ENCODE measurements around the gene GNG7.
"Not testable (repeated sequence)": the region's sequence is repeated elsewhere in the genome, so short reads cannot be mapped to it uniquely, and the experiment has no call there.

GNG7 gene

DNA sequence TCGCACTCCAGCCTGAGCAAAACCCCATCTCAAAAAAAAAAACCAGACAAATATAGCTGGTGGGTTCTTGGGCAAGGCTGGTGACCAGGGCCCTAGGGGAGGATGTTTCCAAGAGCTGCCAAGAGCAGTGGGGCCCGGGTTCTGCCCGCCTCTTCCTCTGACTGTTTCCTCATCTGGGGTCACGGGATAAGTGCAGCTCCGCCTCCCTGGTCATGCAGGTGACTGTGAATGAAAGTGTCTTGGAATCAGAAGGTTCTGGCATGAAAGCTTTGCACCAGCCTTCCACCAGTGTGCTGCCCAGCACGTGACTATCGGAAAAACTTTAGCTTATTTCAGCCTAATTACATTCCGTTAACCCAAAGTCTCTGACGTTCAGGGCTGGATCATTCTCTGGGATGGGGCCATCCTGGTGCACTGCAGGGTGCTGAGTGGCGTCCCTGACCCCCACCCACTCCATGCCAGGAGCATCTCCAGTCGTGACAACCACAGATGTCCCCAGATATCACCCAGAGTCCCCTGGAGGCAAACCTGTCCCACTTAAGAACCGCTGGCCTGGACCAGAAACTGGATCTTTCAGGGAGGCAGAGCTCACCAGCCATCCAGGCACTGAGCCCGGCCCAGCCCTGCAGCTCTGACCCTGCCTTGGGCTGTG, 85.6 kb downstream of the GNG7 start:
- no peak for DNase-seq

DNA sequence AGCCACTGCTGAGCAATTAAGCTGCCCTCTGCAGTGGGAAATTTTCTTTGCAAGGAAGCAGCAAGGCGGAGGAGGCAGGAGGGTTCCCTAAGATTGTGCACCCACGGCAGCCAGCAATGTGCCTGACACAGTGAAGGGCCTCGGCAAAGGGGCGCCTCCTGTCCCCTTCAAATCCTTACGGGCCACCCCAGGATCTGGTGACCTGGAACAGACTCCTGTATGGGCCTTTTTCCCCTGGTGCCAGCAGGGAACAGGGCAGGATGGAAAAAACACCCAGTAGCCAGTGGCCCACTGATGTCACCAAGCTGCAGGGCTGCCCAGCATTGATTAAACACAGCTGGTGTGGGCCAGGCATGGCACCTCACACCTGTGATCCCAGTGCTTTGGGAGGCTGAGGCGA, 86.7 kb downstream of the GNG7 start:
- DNase-seq = no peak

DNA sequence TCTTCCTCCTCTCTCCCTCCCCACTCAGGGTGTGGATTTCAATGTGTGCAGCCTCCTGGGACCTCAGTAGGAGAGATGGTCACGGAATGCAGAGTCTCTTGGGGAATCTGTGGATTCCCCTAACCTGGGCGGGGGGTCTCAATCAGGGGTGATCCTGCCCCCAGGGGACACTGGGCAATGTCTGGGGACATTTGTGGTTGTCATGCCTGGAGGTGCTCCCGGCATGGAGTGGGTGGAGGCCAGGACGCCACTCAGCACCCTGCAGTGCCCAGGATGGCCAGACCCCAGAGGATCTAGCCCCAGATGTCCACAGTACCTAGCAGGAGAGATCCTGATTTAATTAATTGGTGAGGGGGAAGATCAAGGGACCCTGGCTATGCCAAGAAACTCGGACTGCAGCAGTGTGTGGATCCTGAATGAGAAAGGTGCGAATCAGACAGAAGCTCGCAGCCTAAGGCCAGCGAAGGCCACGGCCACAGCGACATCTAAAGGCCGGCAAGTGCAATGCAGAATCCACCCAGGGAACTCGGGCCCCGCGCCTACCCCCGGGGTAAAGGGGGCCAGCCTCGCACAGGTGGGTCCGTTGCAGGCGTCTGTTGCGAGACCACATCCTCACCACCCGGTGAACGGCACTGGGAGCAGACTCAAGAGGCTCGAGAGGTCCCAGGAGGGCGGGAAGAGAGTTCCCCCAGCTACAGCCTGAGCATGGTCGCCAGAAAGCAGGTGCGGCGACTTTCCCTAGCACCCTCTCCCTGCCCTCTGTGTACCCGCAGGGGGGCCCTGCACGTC, 88.8 kb downstream of the GNG7 start:
- peak; percentile 33 for DNase-seq

DNA sequence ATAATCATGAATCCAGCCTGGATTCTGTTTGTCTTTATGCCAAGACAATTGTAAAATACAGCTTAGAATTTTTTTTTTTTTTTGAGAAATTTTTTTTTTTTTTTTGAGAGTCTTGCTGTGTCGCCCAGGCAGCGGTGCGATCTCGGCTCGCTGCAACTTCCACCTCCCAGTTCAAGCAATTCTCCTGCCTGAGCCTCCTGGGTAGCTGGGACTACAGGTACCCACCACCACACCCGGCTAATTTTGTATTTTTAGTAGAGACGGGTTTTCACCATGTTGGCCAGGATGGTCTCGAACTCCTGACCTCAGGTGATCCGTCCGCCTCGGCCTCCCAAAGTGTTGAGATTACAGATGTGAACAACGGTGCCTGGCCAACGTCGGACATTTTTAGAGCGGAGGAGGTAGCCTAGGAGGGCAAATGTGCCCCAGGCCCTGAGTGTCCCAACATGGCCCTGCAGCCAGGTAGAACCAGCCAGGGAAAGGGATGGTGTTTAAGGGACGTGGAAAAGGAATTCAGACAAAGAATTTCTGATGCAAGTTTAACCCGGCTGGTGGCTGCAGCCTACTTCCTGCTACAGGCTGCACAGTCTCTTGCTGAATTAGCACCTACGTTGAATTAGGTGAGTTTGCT, 89.8 kb downstream of the GNG7 start:
- DNase-seq = no peak

DNA sequence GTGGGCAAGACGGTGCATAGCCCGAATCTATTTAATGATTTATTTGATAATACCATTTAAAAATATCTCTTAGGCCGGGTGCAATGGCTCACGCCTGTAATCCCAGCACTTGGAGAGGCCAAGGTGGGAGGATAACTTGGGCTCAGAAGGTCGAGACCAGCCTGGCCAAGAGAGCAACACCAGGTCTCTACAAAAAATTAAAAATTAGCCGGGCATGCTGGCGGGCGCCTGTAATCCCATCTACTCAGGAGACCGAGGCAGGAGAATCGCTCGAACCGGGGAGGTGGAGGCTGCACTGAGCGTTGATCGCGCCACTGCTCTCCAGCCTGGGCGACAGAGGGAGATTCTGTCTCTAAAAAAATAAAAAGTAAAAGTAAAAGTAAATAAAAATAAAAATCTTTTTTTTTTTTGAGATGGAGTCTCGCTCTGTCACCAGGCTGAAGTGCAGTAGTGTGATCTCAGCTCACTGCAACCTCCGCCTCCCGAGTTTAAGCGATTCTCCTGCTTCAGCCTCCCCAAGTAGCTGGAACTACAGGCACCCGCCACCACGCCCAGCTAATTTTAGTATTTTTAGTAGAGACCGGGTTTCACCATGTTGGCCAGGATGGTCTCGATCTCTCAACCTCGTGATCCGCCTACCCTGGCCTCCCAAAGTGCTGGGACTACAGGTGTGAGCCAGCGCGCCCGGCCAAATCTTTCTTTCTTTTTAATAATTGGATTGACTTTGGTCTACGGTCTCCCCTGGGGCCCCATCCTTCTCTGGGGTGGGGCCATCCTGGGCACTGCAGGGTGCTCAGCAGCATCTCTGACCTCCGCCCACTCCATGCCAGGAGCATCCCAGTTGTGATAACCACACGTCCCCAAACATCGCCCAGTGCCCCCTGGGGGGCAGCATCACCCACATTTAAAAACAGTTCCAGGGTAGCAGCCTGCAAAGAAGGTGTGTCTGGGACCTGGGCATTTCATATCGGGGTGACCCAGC, 90.7 kb downstream of the GNG7 start:
- DNase-seq = no peak

DNA sequence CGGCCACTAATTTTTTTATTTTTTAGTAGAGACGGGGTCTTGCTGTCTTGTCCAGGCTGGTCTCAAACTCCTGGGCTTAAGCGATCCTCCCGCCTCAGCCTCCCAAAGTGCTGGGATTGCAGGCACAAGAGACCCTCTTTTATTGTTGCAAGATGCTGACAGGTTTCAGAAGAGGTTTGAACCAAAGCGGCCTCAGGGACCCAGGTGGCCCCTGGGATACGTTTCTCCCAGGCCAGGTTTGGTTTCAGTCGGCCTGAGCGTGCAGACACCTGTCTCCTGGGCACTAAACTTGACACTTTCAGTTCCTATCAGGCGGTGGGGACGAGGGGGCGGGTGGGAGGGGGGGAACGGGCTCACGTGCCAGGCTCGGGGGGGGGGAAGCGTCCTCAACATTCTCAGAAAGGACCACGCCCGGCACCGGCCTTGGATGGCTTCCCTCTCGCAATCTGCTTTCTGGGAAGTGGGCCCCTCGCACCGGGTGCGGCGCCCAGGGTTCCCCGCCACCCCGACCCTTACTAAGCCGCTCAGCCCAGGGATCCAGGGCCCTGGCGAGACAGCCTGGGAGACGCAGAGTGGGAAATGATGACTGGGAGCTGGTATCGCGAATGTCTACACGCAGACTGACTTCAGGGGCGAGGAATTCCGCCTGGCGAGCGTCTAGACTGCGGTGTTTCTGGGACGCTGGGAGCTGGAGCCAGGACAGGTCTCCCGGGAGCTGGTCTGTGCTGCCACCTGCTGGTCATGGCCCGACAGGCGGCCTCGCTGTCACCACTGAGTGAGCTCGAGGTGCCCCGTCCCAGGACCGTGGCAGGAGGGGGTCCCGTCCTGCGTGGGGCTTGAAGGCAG, 91.6 kb downstream of the GNG7 start:
- DNase-seq = peak; percentile 81

DNA sequence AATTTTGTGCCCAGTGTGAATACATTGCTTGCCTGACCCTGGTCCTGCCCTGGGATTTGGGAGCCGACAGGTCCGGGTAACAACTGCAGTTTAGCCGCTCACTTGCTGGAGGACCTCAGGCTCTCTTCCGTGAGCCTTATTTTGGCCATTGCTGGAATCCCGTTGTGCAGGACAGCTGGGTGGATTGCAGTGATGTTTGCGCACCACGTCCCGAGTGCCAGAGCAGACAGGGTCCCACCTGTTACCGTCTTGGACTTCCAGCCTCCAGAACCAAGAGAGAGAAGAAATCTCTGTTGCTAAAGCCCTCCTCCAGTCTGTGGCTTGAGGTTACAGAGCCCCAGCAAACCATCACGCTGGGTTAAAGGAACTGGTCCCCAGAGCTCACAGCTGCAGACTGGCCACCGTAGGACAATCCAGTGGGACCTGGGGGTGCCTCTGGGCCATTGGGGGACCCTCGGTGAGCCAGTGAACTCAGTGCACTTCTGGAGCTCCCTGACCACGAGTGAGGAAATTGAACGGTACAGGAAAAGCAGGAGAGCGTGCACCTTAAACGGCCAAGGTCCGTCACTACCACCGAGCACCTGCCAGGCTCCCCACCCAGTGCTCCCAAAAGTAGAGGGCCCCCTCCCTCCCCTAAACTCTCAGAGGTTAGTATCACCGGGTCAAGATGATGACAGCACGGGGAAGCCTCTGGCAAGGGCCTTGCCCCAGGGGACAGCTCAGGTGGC, 92.9 kb downstream of the GNG7 start:
- DNase-seq = no peak

DNA sequence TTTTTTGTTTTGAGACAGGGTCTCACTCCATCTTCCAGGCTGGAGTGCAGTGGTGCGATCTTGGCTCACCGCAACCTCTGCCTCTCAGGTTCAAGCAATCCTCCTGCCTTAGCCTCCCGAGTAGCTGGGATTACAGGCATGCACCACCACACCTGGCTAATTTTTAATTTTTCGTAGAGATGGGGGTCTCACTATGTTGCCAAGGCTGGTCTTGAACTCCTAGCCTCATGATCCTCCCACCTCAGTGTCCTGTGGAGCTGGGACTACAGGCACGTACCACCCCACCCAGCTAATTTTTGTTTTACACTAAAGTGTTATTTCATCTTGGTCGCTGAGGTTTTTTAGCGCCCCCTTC, 93.5 kb downstream of the GNG7 start:
- DNase-seq = not testable (repeated sequence)

DNA sequence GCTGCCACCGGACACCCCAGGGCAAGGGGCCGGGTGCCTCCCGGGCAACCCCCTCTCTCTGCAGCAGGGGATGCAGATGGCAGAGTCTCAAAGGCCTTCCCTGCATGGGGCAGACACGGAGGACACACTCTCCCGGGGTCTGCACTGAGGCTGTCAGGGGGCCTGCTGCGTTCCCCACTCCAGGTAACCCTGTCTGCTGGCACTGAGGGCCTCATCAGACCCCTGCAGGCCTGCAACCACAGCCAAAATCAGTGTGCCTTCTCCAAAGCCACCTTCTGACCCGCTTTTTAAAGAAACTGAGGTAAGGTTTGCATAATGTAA, 93.9 kb downstream of the GNG7 start:
- DNase-seq = no peak

DNA sequence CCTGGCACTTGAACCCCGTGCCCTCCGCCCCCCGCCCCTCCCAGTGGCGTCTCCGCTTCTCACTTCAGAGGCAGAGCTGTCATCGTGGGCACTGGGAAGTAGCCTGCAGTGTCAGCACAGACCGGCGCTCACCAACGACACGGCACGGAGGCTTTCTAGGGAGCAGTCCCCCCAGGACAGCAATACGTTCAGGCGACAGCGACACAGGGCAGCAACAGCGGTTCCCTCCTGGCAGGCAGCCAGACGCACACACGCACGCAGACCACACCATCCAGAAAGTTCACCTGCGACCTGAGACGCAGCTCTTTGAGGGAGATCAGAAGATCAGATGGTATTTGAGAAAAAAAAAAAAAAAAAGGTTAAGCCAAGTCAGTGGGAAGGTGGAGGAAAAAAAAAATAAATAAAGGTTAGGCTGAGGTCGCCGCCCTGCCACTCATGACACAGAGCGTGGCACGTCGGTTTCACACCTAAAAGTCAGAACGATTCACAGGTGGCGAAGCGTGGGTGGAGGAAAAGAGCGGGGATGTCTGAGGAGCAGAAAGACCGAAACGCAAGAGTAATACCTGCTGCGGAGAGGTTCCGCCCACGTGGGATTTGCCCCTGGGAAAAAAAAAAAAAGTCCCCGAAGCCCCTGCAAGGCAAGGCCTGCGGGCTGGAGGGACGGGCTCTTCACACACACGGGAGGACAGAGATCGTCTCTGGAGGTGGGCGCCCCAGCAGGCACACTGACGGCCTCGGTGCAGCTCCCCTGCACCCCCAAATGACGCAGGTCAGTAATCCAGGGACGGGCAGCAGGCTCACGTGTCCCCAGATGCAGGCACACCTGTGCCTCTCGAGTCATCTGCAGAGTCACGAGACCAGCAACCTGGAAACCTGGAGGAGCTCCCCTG, 94.5 kb downstream of the GNG7 start:
- peak; percentile 84 for DNase-seq

DNA sequence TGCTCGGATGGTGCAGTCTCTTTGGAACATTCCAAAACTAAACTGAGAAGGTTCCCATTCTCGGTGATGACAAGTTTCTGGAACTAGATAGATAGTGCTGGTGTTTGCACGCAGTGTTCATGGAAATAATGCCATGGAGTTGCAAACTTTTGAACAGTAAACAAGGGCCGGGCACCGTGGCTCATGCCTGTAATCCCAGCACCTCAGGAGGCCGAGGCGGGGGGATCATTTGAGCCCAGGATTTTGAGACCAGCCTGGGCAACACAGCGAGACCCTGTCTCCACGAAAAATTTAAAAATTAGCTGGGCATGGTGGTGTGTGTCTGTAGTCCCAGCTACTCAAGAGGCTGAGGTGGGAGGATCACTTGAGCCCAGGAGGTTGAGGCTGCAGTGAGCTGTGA, 95.7 kb downstream of the GNG7 start:
- DNase-seq = not testable (repeated sequence)

DNA sequence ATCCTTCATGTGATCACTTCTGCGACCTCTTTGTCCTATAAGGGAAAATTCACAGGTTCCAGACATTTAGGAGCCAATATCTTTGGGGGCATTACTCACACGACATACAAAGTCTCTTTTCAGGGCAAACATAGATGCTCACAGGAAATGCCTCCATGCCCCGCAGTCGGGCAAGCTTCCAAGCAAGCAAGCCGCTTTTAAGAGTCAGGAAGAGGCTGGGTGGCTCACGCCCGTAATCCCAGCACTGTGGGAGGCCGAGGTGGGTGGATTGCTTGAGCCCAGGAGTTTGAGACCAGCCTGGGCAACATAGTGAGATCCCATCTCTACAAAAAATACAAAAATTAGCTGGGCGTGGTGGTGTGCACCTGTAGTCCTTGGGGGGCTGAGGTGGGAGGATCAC, 96.6 kb downstream of the GNG7 start:
- DNase-seq = not testable (repeated sequence)

DNA sequence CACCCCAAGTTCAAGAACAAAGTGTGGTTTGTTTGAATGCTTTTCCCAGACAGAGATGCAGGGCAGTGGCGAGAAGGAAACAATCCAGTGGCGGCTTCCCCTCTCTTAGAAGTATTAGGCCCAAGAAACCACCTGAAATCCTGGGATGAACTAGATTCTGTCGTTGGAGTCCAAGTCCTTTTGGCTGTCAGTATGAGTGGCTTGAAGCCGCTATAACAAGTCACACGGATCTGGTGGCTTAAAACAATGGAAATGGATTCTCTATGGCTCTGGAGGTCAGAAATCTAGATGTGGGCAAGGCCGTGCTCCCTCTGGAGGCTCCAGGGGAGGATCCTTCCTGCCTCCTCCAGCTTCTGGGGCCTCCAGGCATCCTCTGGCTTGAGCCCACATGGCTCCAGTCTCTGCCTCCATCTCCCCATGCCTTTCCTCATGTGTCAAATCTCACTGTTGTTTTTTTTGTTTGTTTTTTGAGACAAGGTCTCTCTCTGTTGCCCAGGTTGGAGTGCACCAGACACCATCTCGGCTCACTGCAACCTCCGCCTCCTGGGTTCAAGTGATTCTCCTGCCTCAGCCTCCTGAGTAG, 97.7 kb downstream of the GNG7 start:
- no peak for DNase-seq

DNA sequence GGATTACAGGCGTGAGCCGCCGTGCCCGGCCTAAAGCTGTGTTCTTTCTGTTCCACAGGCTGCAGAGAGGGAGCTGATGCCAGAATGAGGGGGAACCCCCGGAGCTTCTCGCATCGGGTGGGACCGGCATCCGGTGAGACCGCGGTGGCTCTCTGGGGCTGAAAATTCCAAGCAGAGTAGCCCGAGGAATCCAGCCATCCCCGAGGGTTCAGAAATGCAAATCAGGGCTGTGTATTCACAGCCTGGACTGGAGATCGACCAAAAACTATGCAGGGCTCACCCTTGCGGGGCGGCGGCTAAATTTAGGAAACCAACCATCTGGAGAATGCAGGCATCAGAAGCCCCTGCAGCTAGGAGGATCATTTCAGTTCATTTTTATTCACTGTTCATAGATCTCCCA, 99.2 kb downstream of the GNG7 start:
- DNase-seq = no peak

DNA sequence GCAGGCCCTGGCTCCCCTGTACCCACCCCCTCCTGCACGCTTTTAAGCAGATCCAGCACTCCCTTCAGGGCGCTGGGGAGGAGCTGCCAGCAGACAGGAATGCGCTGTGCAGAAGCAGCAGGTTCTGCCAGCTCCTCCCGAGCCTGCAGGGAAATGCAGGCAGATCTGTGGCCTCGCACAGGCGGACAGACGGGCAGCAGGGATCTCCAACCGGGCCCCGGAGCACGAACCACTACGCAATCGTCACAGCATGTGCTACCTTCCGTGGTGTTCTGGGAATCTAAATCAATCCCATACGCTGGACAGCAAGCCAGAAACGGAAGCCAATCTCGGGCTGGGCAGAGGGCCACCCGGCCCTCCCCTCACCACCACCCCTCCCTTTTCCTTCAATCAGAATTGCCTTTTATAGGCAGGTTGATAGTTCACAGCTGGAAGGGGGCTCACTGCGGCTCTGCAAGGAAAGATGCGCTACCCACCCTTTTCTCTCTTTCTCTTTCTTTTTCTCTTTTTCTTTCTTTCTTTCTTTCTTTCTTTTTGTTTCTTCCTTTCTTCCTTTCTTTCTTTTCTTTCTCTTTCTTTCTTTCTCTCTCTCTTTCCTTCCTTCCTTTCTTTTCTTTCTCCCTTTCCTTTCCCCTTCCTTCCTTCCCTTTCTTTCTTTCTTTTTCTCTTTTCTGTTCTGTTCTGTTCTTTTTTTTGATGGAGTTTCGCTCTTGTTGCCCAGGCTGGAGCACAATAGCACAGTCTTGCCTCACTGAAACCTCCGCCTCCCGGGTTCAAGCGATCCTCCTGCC, 99.9 kb downstream of the GNG7 start:
- no peak for DNase-seq

DNA sequence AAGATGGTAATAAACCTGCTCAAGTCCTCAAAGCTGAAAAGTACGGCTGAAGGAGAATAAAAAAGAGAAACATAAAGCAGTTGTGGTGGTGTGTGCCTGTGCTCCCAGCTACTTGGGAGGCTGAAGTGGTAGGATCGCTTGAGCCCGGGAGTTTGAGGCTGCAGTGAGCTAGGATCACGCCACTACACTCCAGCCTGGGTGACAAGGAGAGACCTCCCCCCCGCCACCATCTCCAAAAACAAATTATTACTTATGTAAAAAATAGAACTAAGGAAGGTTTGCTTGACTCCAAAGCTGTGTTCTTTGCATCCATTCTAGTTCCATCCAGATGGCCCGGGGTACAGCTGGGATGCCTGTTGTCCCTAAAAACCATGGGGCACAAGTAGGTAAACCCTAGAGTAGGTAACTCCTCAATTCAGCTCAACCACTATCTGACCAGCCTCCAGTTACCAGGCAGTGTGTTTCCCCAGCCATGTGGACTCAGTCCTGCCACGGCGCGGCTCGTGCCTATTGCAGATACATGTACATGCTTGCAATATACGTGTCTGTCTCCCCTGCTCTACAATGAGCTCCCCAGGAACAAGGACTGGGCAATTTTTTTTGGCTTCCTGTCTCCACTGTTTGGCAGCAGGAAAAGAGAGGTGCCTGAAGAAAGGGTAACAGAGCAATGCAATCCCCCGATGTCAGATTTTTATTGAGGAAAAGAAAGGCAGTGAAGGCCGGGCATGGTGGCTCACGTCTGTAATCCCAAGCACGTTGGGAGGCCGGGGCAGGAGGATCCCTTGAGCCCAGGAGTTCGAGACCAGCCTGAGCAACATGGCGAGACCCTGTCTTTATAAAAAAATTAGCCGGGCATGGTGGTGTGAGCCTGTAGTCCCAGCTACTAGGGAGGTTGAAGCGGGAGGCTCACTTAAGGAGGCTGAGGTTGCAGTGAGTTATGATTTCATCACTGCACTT, 101.3 kb downstream of the GNG7 start:
- DNase-seq = no peak

DNA sequence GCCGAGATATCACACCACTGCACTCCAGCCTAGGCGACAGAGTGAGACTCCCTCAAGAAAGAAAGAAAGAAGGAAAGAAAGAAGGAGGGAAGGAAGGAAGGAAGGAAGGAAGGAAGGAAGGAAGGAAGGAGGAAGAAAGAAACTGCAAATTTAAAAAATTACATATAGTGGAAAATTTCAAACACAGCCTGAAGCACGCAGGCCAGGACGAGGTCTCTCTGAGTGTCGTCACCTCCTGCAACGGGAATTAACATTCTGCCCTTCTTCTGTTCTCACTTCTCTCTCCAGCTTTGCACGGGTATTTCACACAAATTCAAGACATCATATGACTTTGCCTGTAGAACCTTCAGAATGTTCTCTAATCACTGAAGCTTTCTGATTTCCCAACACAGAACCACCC, 108.2 kb downstream of the GNG7 start:
- DNase-seq = no peak

DNA sequence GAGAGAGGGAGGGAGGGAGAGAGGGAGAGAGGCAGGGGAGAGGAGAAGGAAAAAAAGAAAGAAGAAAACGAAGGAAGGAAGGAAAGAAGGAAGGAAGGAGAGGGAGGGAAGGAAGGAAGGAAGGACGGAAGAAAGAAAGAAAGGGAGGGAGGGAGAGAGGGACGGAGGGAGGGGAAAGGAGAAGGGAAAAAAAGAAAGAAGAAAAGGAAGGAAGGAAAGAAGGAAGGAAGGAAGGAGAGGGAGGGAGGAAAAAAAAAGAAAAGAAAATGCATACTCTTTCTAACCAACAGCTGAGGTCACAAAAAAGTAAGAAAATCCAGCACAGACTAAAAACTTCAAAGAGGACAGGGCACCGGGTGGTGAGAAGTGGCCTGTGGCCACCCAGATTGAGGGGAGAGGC, 109.7 kb downstream of the GNG7 start:
- no peak for DNase-seq

Data from NCI-H2171 treated with DMSO at 0.1 percent for 48 hours (cell line).